Jurkat, Clone E6-1 (cell line): ENCODE results near the gene KCTD12.

Source experiments
- DNase-seq: peaks from one replicate; pipeline ENCODE4 v3.0.0-alpha.2; 2011; ENCODE audit warnings: low read depth, low spot score
- H3K4me3 ChIP-seq: 2 replicates; pipeline ENCODE4 v1.5.1; 2011; ENCODE audit warnings: mild to moderate bottlenecking, low read length, control low read depth, moderate library complexity

KCTD12 gene

GRCh38 chr13:76890021-76890420 is 3.8 kb upstream of the KCTD12 start:
- no peak for DNase-seq
- no peak overlapping the region for H3K4me3 ChIP-seq

- DNase-seq = no peak
- no peak overlapping the region for H3K4me3 ChIP-seq
Measured at GRCh38 chr13:76889254-76889653, 3.0 kb upstream of the KCTD12 start.

GRCh38 chr13:76888421-76888820 is 2.2 kb upstream of the KCTD12 start:
- DNase-seq = no peak
- H3K4me3 ChIP-seq = no peak overlapping the region

- no peak overlapping the region for H3K4me3 ChIP-seq
- DNase-seq = no peak
Measured at GRCh38 chr13:76887076-76887563, 915 bp upstream of the KCTD12 start.

GRCh38 chr13:76886005-76886291 is 257 bp downstream of the KCTD12 start:
- peak overlapping the region; percentile 56 for H3K4me3 ChIP-seq
- no peak for DNase-seq

GRCh38 chr13:76885203-76886004 is 801 bp downstream of the KCTD12 start:
- no peak for DNase-seq
- peak overlapping the region; percentile 56 for H3K4me3 ChIP-seq

- H3K4me3 ChIP-seq = peak overlapping the region; percentile 56
- DNase-seq = no peak
Measured at GRCh38 chr13:76884907-76885202, 1.4 kb downstream of the KCTD12 start.

- no peak for DNase-seq
- H3K4me3 ChIP-seq = peak overlapping the region; percentile 56
Measured at GRCh38 chr13:76884186-76884906, 1.9 kb downstream of the KCTD12 start.

GRCh38 chr13:76883236-76883635 is 3.0 kb downstream of the KCTD12 start:
- H3K4me3 ChIP-seq = no peak overlapping the region
- DNase-seq = no peak

GRCh38 chr13:76882431-76882830 is 3.8 kb downstream of the KCTD12 start:
- H3K4me3 ChIP-seq = no peak overlapping the region
- DNase-seq = peak; percentile 56

- no peak overlapping the region for H3K4me3 ChIP-seq
- no peak for DNase-seq
Measured at GRCh38 chr13:76879883-76880270, 6.3 kb downstream of the KCTD12 start.

- H3K4me3 ChIP-seq = peak overlapping the region; percentile 1; the same call in 1 of the 2 replicates
- DNase-seq = peak; percentile 73
Measured at GRCh38 chr13:76879203-76879882, 6.9 kb downstream of the KCTD12 start.

- H3K4me3 ChIP-seq = no peak overlapping the region
- DNase-seq = no peak
Measured at GRCh38 chr13:76878043-76878442, 8.2 kb downstream of the KCTD12 start.

GRCh38 chr13:76875271-76875815 is 10.9 kb downstream of the KCTD12 start:
- DNase-seq = no peak
- H3K4me3 ChIP-seq = no peak overlapping the region

- no peak for DNase-seq
- no peak overlapping the region for H3K4me3 ChIP-seq
Measured at GRCh38 chr13:76874479-76874878, 11.7 kb downstream of the KCTD12 start.

GRCh38 chr13:76873445-76873844 is 12.8 kb downstream of the KCTD12 start:
- no peak for DNase-seq
- H3K4me3 ChIP-seq = no peak overlapping the region

GRCh38 chr13:76872675-76873074 is 13.5 kb downstream of the KCTD12 start:
- no peak for DNase-seq
- no peak overlapping the region for H3K4me3 ChIP-seq

- DNase-seq = no peak
- H3K4me3 ChIP-seq = no peak overlapping the region
Measured at GRCh38 chr13:76871432-76871831, 14.8 kb downstream of the KCTD12 start.

- H3K4me3 ChIP-seq = no peak overlapping the region
Measured at GRCh38 chr13:76868371-76868770, 17.8 kb downstream of the KCTD12 start.

GRCh38 chr13:76865996-76866503 is 20.2 kb downstream of the KCTD12 start:
- no peak overlapping the region for H3K4me3 ChIP-seq
- DNase-seq = no peak

More at GRCh38 chr13:76868371-76868770, 17.8 kb downstream of the KCTD12 start:
- no peak for DNase-seq
